ENCODE data around the gene MARVELD3. TPM values are rescaled to one million over a fixed set of nuclear protein-coding genes. Genes with fewer than 3 reads are reported as not detected.
A peak's percentile ranks its signal among the peaks of the same experiment; 100 is the strongest.

MARVELD3 gene
- total and polyA plus RNA-seq, 8 donors = 1.2 to 480 (median 2.3) TPM

DNA sequence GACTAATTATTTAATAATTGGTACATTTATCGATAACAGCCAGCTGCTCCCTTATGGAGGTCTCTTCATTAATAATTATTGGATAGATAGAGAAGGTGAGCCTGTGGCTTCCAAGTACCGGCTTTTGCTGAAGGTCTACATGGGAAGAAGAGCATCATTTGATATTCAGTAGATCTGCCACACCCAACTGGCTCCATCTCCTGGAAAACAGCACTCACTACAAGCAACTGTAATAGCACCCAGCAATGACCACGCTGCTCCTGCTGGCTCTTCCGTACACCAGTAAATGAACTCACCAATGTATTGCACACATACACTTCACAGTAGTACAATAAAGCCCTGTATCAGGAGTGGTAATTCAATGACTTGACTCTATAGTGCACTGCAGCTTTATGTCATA, 19.5 kb downstream of the MARVELD3 start:
- no peaks in the 10 kb centered on the region for H3K9me3 ChIP-seq
- peak in 1 of 2 donors; percentile 47 for DNase-seq
- H3K36me3 ChIP-seq = peaks cover 9 to 74% (median 40%) of the 10 kb centered on the region in 4 donors
- WGBS, 5 donors = 69 to 80% (median 73%) methylated on average over 4 of the region's 4 CpGs
- no peak overlapping the region for H3K27ac ChIP-seq
- no peaks in the 10 kb centered on the region for H3K27me3 ChIP-seq
- intact Hi-C loops (cut with DNase I; ENCODE audit: low total_unique reads) = no loop called here
- TF ChIP-seq, protein P1, sequence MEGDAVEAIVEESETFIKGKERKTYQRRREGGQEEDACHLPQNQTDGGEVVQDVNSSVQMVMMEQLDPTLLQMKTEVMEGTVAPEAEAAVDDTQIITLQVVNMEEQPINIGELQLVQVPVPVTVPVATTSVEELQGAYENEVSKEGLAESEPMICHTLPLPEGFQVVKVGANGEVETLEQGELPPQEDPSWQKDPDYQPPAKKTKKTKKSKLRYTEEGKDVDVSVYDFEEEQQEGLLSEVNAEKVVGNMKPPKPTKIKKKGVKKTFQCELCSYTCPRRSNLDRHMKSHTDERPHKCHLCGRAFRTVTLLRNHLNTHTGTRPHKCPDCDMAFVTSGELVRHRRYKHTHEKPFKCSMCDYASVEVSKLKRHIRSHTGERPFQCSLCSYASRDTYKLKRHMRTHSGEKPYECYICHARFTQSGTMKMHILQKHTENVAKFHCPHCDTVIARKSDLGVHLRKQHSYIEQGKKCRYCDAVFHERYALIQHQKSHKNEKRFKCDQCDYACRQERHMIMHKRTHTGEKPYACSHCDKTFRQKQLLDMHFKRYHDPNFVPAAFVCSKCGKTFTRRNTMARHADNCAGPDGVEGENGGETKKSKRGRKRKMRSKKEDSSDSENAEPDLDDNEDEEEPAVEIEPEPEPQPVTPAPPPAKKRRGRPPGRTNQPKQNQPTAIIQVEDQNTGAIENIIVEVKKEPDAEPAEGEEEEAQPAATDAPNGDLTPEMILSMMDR (IDR thresholded peaks at IDR 0.05) = peak in 1 of 7 experiments; percentile 27
- no peak for TF ChIP-seq POLR2A (IDR thresholded peaks at IDR 0.05)
- H3K4me3 ChIP-seq = no peak overlapping the region
- H3K4me1 ChIP-seq = no peaks in the 10 kb centered on the region

DNA sequence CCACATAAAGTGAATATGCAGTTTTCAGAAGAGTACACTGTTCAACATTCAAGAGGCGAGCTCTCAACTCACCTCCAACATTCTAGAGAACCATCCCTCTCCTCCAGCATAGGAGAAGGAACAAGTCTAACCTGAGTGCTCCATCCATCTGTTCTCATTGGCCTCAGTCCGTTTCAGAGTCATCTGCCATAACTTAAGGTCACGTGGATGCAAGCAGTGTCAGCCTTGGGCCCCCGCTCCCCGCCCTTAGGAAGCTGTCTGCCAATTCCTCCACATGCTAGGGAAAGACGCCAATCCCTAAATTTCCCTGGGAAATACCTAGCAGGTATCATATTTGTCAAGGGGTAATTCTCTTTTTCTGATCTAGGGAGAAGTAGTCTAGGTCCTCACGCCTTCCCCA, 21.4 kb downstream of the MARVELD3 start:
- Histone ChIP-seq H3K4me3 (no peak overlapping the region), H3K4me1 (no peaks in the 10 kb centered on the region), H3K27me3 (no peaks in the 10 kb centered on the region), H3K9me3 (no peaks in the 10 kb centered on the region), H3K27ac (no peak overlapping the region), H3K36me3 (peaks cover 9 to 83% (median 47%) of the 10 kb centered on the region in 4 donors)
- DNase-seq = no peak
- TF ChIP-seq POLR2AphosphoS5 (IDR thresholded peaks at IDR 0.05) (no peak), EP300 (IDR thresholded peaks at IDR 0.05) (no peak), POLR2A (IDR thresholded peaks at IDR 0.05) (no peak)
- TF ChIP-seq, protein P1 (IDR thresholded peaks at IDR 0.05) = no peak
- intact Hi-C loops (cut with DNase I; ENCODE audit: low total_unique reads) = no loop called here
- WGBS, 5 donors = 80 to 82% (median 80%) methylated on average over 7 of the region's 7 CpGs

DNA sequence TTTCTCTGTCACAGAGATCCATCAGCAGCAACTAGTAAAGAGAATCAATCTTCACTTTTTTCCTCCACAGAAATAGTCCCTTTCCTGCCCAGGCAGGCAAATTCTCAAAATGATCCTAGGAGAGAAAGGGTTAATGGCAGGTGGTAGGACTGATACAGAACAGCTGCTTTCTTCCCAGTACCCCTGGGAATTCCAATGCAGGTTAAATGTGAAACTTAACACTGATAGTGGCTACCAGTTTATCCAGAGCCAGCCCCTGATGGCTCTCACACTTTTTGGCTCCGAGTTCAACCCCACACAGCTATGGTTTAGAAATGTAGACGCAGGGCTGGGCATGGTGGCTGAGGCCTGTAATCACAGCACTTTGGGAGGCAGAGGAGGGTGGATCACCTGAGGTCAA, 22.2 kb downstream of the MARVELD3 start:
- intact Hi-C loops (cut with DNase I; ENCODE audit: low total_unique reads) = no loop called here
- no peak for DNase-seq
- Histone ChIP-seq H3K4me1 (no peaks in the 10 kb centered on the region), H3K9me3 (no peaks in the 10 kb centered on the region), H3K27ac (no peak overlapping the region), H3K27me3 (no peaks in the 10 kb centered on the region), H3K36me3 (peaks cover 9 to 83% (median 55%) of the 10 kb centered on the region in 4 donors), H3K4me3 (no peak overlapping the region)
- TF ChIP-seq POLR2AphosphoS5 (IDR thresholded peaks at IDR 0.05) = no peak
- TF ChIP-seq, protein P1 (IDR thresholded peaks at IDR 0.05) = no peak
- no peak for TF ChIP-seq EP300 (IDR thresholded peaks at IDR 0.05)
- TF ChIP-seq POLR2A (IDR thresholded peaks at IDR 0.05) = no peak
- WGBS, 5 donors = 87 to 98% (median 90%) methylated on average over 2 of the region's 2 CpGs

DNA sequence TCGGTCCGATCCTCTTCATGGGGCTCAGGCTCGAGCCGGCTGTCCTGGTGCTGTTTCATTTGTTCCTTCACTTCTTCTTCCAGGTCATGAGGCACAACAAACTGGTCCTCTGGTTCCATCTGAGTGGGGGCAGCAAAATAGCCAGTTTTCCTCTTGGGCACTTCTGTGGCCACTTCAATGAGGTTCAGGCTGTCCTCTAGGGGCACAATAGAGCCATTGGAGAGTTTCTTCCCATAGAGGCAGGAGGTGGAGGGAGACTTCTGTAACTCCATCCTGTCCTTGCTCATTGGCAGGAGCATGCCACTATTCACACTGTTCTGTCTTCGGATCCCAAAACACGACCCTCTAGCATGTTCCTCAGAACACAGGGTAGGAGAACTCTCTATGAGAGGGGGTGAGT, 22.9 kb downstream of the MARVELD3 start:
- H3K27ac ChIP-seq = no peak overlapping the region
- no peak overlapping the region for H3K4me3 ChIP-seq
- H3K4me1 ChIP-seq = no peaks in the 10 kb centered on the region
- WGBS, 5 donors = 86 to 94% (median 89%) methylated on average over 6 of the region's 6 CpGs
- no peaks in the 10 kb centered on the region for H3K27me3 ChIP-seq
- intact Hi-C loops (cut with DNase I; ENCODE audit: low total_unique reads) = no loop called here
- no peaks in the 10 kb centered on the region for H3K9me3 ChIP-seq
- TF ChIP-seq EP300 (IDR thresholded peaks at IDR 0.05) (no peak), POLR2A (IDR thresholded peaks at IDR 0.05) (no peak), POLR2AphosphoS5 (IDR thresholded peaks at IDR 0.05) (no peak)
- TF ChIP-seq, protein P1 (IDR thresholded peaks at IDR 0.05) = no peak
- peaks cover 12 to 83% (median 60%) of the 10 kb centered on the region in 4 donors for H3K36me3 ChIP-seq
- peak in 1 of 2 donors; percentile 21 for DNase-seq
